ENCODE data around the gene MXD3. TPM values are rescaled to one million over a fixed set of nuclear protein-coding genes. Genes with fewer than 3 reads are reported as not detected.
A peak's percentile ranks its signal among the peaks of the same experiment; 100 is the strongest.

MXD3 gene
- 8.3 TPM for polyA plus RNA-seq (2012; ENCODE audit: insufficient read length, low read depth)

GRCh38 chr5:177311723-177312648 lies at the start of gene MXD3:
Gene MXD3, minus strand, starts transcription at chr5:177311898. Its CDS starts 68 bp downstream, at chr5:177311830.
- TF ChIP-seq SIN3A (IDR thresholded peaks at IDR 0.05; ENCODE audit: borderline replicate concordance, insufficient read depth, low read length) = peak; percentile 46; the same call in 1 of the 2 replicates
- no peak for TF ChIP-seq POLR2AphosphoS5 (IDR thresholded peaks at IDR 0.05; ENCODE audit: low read depth, low read length)
- no peak for TF ChIP-seq FOXP2 (optimal IDR thresholded peaks at IDR 0.05; ENCODE audit: borderline replicate concordance, extremely low read depth, extremely low read length, insufficient read depth)

GRCh38 chr5:177359860-177360259 lies 48.2 kb upstream of the MXD3 start:
- no peak for TF ChIP-seq TAF1 (IDR thresholded peaks at IDR 0.05; ENCODE audit: borderline replicate concordance, insufficient read depth, low read length)
- no peak for TF ChIP-seq POLR2AphosphoS5 (IDR thresholded peaks at IDR 0.05; ENCODE audit: low read depth, low read length)
- no peak for TF ChIP-seq SIN3A (IDR thresholded peaks at IDR 0.05; ENCODE audit: borderline replicate concordance, insufficient read depth, low read length)
- TF ChIP-seq FOXP2 (optimal IDR thresholded peaks at IDR 0.05; ENCODE audit: borderline replicate concordance, extremely low read depth, extremely low read length, insufficient read depth) = no peak
- no peak for TF ChIP-seq REST (IDR thresholded peaks at IDR 0.05; ENCODE audit: insufficient read depth in 1 of 2, low read depth in 2 of 2, low read length in 2 of 2)

GRCh38 chr5:177359451-177359851 lies 47.8 kb upstream of the MXD3 start:
- TF ChIP-seq REST (IDR thresholded peaks at IDR 0.05; ENCODE audit: insufficient read depth in 1 of 2, low read depth in 2 of 2, low read length in 2 of 2) = no peak
- TF ChIP-seq POLR2AphosphoS5 (IDR thresholded peaks at IDR 0.05; ENCODE audit: low read depth, low read length) = no peak

- TF ChIP-seq POLR2AphosphoS5 (IDR thresholded peaks at IDR 0.05; ENCODE audit: low read depth, low read length) (no peak), SIN3A (IDR thresholded peaks at IDR 0.05; ENCODE audit: borderline replicate concordance, insufficient read depth, low read length) (no peak), FOXP2 (optimal IDR thresholded peaks at IDR 0.05; ENCODE audit: borderline replicate concordance, extremely low read depth, extremely low read length, insufficient read depth) (no peak), REST (IDR thresholded peaks at IDR 0.05; ENCODE audit: insufficient read depth in 1 of 2, low read depth in 2 of 2, low read length in 2 of 2) (no peak), TAF1 (IDR thresholded peaks at IDR 0.05; ENCODE audit: borderline replicate concordance, insufficient read depth, low read length) (no peak)
Observed at GRCh38 chr5:177358370-177358819, 46.7 kb upstream of the MXD3 start.

- no peak for TF ChIP-seq REST (IDR thresholded peaks at IDR 0.05; ENCODE audit: insufficient read depth in 1 of 2, low read depth in 2 of 2, low read length in 2 of 2)
- TF ChIP-seq SIN3A (IDR thresholded peaks at IDR 0.05; ENCODE audit: borderline replicate concordance, insufficient read depth, low read length) = 0 out of 2 replicates have a peak, but pooled peaks have one; percentile 13
- TF ChIP-seq FOXP2 (optimal IDR thresholded peaks at IDR 0.05; ENCODE audit: borderline replicate concordance, extremely low read depth, extremely low read length, insufficient read depth) = peak; percentile 72
Observed at GRCh38 chr5:177357459-177358351, 46.0 kb upstream of the MXD3 start, which contains the start of gene RGS14. Gene RGS14, plus strand, starts transcription at chr5:177357924. Its CDS starts 101 bp downstream, at chr5:177358025.

Data from PFSK-1 (cell line).